DOHH2 (cell line): ENCODE data around the gene GOLGA1.

ENCODE experiments used
- EZH2phosphoT487 ChIP-seq: fragments of 200-600 bp; sonication (generic); IDR thresholded peaks from 2 replicates; pipeline ENCODE4 v1.6.1; 2017; ENCODE audit warnings: borderline replicate concordance, mild to moderate bottlenecking, antibody characterized with exemption, low read length, moderate library complexity, mixed read lengths
- TF ChIP-seq, protein P1 (sequence below): fragments of 200-600 bp; sonication (generic); IDR thresholded peaks from one replicate; pipeline ENCODE4 v1.5.1; 2014; ENCODE audit warnings: antibody characterized with exemption, mild to moderate bottlenecking, low read depth, low read length; ENCODE audit not compliant: poor library complexity, severe bottlenecking

DNA sequence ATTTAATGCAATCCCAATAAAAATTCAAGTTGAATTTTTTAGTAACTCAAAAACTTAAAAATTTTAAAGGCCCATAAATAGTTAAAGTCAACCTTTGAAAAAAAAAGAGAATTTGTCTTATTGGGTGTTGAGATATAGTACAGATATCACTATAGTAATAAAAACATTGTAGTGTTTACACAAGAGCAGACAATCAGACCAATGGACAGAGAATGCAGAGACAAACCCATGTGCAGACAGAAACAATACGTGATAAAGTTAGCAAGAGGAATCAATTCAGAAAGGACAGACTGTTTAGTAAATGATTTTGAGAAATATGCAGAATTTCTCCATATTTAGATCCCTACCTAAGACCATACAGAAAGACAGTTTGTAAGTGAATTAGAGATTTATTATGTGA, 33.9 kb downstream of the GOLGA1 start:
- TF ChIP-seq, protein P1, sequence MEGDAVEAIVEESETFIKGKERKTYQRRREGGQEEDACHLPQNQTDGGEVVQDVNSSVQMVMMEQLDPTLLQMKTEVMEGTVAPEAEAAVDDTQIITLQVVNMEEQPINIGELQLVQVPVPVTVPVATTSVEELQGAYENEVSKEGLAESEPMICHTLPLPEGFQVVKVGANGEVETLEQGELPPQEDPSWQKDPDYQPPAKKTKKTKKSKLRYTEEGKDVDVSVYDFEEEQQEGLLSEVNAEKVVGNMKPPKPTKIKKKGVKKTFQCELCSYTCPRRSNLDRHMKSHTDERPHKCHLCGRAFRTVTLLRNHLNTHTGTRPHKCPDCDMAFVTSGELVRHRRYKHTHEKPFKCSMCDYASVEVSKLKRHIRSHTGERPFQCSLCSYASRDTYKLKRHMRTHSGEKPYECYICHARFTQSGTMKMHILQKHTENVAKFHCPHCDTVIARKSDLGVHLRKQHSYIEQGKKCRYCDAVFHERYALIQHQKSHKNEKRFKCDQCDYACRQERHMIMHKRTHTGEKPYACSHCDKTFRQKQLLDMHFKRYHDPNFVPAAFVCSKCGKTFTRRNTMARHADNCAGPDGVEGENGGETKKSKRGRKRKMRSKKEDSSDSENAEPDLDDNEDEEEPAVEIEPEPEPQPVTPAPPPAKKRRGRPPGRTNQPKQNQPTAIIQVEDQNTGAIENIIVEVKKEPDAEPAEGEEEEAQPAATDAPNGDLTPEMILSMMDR, result no peak
- TF ChIP-seq EZH2phosphoT487, result no peak
